ENCODE measurements around the gene PECR. TPM values are rescaled to one million over a fixed set of nuclear protein-coding genes. Genes with fewer than 3 reads are reported as not detected.
"Not testable (repeated sequence)": the region's sequence is repeated elsewhere in the genome, so short reads cannot be mapped to it uniquely, and the experiment has no call there.

The PECR gene
- total and polyA plus RNA-seq, 4 donors: 31.8 to 152 (median 65.5) TPM

DNA sequence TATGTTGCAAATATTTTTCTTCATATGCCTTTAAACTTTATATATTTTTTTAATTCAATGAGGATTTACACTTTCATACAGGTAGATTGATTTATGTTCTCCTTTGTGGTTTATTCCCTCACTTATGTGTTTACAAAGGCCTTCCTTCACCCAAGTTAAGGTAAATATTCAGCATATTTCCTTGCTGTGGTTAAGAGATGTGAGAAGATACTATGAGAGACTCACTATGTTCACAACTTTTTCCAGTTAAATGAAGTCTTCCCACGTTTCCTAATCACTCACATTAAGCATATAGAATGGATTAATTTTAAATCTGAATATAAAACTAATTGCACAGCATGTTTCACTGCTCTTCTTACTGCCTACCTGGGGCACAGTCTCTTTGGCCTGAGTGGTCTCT lies 597 bp downstream of the PECR start:
- no peaks in the 10 kb centered on the region for H3K27me3 ChIP-seq (ENCODE audit: control insufficient read depth in 4 of 4, insufficient read depth in 4 of 4, low read length in 3 of 4)
- TF ChIP-seq YY1 (IDR thresholded peaks at IDR 0.05): no peak
- TF ChIP-seq, protein P1, sequence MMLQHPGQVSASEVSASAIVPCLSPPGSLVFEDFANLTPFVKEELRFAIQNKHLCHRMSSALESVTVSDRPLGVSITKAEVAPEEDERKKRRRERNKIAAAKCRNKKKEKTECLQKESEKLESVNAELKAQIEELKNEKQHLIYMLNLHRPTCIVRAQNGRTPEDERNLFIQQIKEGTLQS (IDR thresholded peaks at IDR 0.05): no peak
- TF ChIP-seq, protein P2, sequence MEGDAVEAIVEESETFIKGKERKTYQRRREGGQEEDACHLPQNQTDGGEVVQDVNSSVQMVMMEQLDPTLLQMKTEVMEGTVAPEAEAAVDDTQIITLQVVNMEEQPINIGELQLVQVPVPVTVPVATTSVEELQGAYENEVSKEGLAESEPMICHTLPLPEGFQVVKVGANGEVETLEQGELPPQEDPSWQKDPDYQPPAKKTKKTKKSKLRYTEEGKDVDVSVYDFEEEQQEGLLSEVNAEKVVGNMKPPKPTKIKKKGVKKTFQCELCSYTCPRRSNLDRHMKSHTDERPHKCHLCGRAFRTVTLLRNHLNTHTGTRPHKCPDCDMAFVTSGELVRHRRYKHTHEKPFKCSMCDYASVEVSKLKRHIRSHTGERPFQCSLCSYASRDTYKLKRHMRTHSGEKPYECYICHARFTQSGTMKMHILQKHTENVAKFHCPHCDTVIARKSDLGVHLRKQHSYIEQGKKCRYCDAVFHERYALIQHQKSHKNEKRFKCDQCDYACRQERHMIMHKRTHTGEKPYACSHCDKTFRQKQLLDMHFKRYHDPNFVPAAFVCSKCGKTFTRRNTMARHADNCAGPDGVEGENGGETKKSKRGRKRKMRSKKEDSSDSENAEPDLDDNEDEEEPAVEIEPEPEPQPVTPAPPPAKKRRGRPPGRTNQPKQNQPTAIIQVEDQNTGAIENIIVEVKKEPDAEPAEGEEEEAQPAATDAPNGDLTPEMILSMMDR (IDR thresholded peaks at IDR 0.05; ENCODE audit: low read depth, low read length, missing input control): no peak
- TF ChIP-seq GABPA (IDR thresholded peaks at IDR 0.05 in 1 of 2, conservative IDR thresholded peaks at IDR 0.05 in 1 of 2): no peak
- no peak for TF ChIP-seq JUND (IDR thresholded peaks at IDR 0.05)
- no peak for TF ChIP-seq FOXA1 (IDR thresholded peaks at IDR 0.05)
- TF ChIP-seq, protein P3, sequence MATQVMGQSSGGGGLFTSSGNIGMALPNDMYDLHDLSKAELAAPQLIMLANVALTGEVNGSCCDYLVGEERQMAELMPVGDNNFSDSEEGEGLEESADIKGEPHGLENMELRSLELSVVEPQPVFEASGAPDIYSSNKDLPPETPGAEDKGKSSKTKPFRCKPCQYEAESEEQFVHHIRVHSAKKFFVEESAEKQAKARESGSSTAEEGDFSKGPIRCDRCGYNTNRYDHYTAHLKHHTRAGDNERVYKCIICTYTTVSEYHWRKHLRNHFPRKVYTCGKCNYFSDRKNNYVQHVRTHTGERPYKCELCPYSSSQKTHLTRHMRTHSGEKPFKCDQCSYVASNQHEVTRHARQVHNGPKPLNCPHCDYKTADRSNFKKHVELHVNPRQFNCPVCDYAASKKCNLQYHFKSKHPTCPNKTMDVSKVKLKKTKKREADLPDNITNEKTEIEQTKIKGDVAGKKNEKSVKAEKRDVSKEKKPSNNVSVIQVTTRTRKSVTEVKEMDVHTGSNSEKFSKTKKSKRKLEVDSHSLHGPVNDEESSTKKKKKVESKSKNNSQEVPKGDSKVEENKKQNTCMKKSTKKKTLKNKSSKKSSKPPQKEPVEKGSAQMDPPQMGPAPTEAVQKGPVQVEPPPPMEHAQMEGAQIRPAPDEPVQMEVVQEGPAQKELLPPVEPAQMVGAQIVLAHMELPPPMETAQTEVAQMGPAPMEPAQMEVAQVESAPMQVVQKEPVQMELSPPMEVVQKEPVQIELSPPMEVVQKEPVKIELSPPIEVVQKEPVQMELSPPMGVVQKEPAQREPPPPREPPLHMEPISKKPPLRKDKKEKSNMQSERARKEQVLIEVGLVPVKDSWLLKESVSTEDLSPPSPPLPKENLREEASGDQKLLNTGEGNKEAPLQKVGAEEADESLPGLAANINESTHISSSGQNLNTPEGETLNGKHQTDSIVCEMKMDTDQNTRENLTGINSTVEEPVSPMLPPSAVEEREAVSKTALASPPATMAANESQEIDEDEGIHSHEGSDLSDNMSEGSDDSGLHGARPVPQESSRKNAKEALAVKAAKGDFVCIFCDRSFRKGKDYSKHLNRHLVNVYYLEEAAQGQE (IDR thresholded peaks at IDR 0.05): no peak
- TF ChIP-seq EGR1 (IDR thresholded peaks at IDR 0.05; ENCODE audit: low read depth in 2 of 2): no peak
- TF ChIP-seq SP1 (IDR thresholded peaks at IDR 0.05): no peak
- no peak for TF ChIP-seq NR2F2 (IDR thresholded peaks at IDR 0.05)
- TF ChIP-seq HNF4G (IDR thresholded peaks at IDR 0.05): no peak
- no peak for TF ChIP-seq HNF4A (conservative IDR thresholded peaks at IDR 0.05)
- TF ChIP-seq, protein P4, sequence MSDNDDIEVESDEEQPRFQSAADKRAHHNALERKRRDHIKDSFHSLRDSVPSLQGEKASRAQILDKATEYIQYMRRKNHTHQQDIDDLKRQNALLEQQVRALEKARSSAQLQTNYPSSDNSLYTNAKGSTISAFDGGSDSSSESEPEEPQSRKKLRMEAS (IDR thresholded peaks at IDR 0.05): no peak
- no peak for TF ChIP-seq RAD21 (IDR thresholded peaks at IDR 0.05)
- no peak for TF ChIP-seq RXRA (IDR thresholded peaks at IDR 0.05)
- peak overlapping the region; percentile 65 to 89 (median 76) for H3K4me3 ChIP-seq (ENCODE audit: low read depth in 1 of 3, low read length in 3 of 3)
- 10% methylated on average over 1 of the region's 1 CpG for WGBS
- H3K9me3 ChIP-seq (ENCODE audit: control insufficient read depth in 4 of 4, low read length in 3 of 4): no peaks in the 10 kb centered on the region
- H3K9ac ChIP-seq (ENCODE audit: low read depth in 1 of 2, low read length in 2 of 2): peak overlapping the region; percentile 66 to 92
- peaks cover 11 to 45% (median 36%) of the 10 kb centered on the region in 4 donors for H3K4me1 ChIP-seq (ENCODE audit: control insufficient read depth in 4 of 4, insufficient read depth in 4 of 4, low read length in 3 of 4)
- peak overlapping the region; percentile 42 to 56 for H3K27ac ChIP-seq (ENCODE audit: low read depth in 1 of 2, low read length in 2 of 2)
- no peak for DNase-seq (ENCODE audit: low spot score)
- H3K36me3 ChIP-seq (ENCODE audit: control insufficient read depth in 4 of 4, insufficient read depth in 3 of 4, low read depth in 1 of 4, low read length in 3 of 4): no peaks in the 10 kb centered on the region

DNA sequence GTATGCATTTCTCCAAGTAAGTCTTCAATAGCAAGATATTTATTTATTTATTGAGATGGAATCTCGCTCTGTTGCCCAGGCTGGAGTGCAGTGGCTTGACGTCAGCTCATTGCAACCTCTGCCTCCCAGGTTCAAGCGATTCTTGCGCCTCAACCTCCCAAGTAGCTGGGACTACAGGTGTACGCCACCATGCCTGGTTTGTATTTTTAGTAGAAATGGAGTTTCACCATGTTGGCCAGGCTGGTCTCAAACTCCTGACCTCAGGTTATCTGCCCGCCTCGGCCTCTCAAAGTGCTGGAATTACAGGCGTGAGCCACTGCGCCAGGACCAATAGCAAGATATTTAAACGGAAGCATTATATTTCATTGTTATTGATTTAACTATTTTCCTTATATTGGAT lies 1.6 kb downstream of the PECR start:
- not testable (repeated sequence) for H3K36me3 ChIP-seq (ENCODE audit: control insufficient read depth in 4 of 4, insufficient read depth in 3 of 4, low read depth in 1 of 4, low read length in 3 of 4); H3K27me3 ChIP-seq (ENCODE audit: control insufficient read depth in 4 of 4, insufficient read depth in 4 of 4, low read length in 3 of 4); H3K27ac ChIP-seq (ENCODE audit: low read depth in 1 of 2, low read length in 2 of 2); DNase-seq (ENCODE audit: low spot score); H3K9me3 ChIP-seq (ENCODE audit: control insufficient read depth in 4 of 4, low read length in 3 of 4)
- peak overlapping the region in 1 of 2 donors; percentile 66 for H3K9ac ChIP-seq (ENCODE audit: low read depth in 1 of 2, low read length in 2 of 2)
- 44% methylated on average over 10 of the region's 10 CpGs for WGBS
- peak; percentile 15 for TF ChIP-seq TAF1 (conservative IDR thresholded peaks at IDR 0.05)
- peak overlapping the region; percentile 41 to 76 (median 65) for H3K4me3 ChIP-seq (ENCODE audit: low read depth in 1 of 3, low read length in 3 of 3)
- H3K4me1 ChIP-seq (ENCODE audit: control insufficient read depth in 4 of 4, insufficient read depth in 4 of 4, low read length in 3 of 4): peaks cover 10 to 53% (median 43%) of the 10 kb centered on the region in 4 donors

All from liver (tissue), 9 donors.